ENCODE data around the gene LRRK1. TPM values are rescaled to one million over a fixed set of nuclear protein-coding genes. Genes with fewer than 3 reads are reported as not detected.
A peak's percentile ranks its signal among the peaks of the same experiment; 100 is the strongest.

Gene LRRK1
- total RNA-seq, 1 donor from 2014 or later, result 0.86 TPM

DNA sequence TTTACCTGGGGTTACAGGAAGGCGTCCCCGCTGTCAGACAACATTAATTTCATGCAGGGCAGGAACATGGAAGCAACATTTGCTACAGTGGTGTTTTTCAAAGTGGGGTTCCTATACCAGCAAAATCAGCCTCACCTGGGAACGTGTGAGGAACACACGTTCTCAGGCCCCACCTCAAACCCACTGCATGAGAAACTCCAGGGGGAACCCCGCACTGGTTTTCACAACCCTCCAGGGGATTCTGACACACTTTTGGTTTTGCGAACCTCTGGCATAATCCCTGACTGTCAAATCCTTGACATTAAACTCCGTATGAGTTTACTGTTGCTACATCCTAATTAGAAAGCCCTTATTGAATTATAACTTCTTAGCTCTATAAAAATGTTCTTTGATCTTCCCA lies 127.7 kb downstream of the LRRK1 start:
- H3K36me3 Mint-ChIP-seq (ENCODE audit: insufficient read depth), result no peaks in the 10 kb centered on the region
- H3K9me3 Mint-ChIP-seq (ENCODE audit: low read depth), result no peaks in the 10 kb centered on the region
- H3K4me1 Mint-ChIP-seq (ENCODE audit: low read depth), result no peaks in the 10 kb centered on the region
- TF ChIP-seq, protein P1, sequence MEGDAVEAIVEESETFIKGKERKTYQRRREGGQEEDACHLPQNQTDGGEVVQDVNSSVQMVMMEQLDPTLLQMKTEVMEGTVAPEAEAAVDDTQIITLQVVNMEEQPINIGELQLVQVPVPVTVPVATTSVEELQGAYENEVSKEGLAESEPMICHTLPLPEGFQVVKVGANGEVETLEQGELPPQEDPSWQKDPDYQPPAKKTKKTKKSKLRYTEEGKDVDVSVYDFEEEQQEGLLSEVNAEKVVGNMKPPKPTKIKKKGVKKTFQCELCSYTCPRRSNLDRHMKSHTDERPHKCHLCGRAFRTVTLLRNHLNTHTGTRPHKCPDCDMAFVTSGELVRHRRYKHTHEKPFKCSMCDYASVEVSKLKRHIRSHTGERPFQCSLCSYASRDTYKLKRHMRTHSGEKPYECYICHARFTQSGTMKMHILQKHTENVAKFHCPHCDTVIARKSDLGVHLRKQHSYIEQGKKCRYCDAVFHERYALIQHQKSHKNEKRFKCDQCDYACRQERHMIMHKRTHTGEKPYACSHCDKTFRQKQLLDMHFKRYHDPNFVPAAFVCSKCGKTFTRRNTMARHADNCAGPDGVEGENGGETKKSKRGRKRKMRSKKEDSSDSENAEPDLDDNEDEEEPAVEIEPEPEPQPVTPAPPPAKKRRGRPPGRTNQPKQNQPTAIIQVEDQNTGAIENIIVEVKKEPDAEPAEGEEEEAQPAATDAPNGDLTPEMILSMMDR (IDR thresholded peaks at IDR 0.05; ENCODE audit: unreplicated experiment), result no peak
- DNase-seq (ENCODE audit: low spot score, unreplicated experiment), result peak; percentile 3
- H3K27ac Mint-ChIP-seq, result no peak overlapping the region
- H3K27me3 Mint-ChIP-seq, result peaks cover 24% of the 10 kb centered on the region
- H3K4me3 Mint-ChIP-seq (ENCODE audit: low read depth), result no peak overlapping the region

DNA sequence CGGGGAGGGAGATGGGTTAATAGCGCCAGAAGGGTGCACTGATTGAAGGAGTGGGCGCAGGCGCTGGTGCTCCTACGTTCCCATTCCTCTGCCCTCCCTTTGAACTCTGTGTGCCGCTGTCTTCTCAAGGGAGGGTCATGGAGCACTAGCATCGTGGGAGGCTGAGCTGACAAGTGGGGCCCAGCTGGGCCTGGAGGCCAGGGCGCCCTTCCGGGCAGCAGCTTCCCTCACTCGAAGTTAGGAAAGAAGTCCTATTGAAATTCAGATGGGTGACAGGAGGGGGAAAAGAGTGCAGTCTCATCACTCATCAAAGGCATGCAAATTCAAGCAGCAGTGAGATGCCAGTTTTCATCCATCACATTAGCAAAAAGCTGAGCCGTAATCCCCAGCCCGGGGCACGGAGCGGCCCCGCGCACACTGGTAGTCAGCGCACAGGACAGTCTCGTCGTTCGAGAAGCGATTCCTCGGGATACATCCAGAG lies 128.2 kb downstream of the LRRK1 start:
- peaks cover 27% of the 10 kb centered on the region for H3K27me3 Mint-ChIP-seq
- H3K4me1 Mint-ChIP-seq (ENCODE audit: low read depth), result peaks cover 3% of the 10 kb centered on the region
- no peaks in the 10 kb centered on the region for H3K36me3 Mint-ChIP-seq (ENCODE audit: insufficient read depth)
- no peak for DNase-seq (ENCODE audit: low spot score, unreplicated experiment)
- TF ChIP-seq, protein P1 (IDR thresholded peaks at IDR 0.05; ENCODE audit: unreplicated experiment), result no peak
- H3K27ac Mint-ChIP-seq, result no peak overlapping the region
- no peak overlapping the region for H3K4me3 Mint-ChIP-seq (ENCODE audit: low read depth)
- H3K9me3 Mint-ChIP-seq (ENCODE audit: low read depth), result no peaks in the 10 kb centered on the region

DNA sequence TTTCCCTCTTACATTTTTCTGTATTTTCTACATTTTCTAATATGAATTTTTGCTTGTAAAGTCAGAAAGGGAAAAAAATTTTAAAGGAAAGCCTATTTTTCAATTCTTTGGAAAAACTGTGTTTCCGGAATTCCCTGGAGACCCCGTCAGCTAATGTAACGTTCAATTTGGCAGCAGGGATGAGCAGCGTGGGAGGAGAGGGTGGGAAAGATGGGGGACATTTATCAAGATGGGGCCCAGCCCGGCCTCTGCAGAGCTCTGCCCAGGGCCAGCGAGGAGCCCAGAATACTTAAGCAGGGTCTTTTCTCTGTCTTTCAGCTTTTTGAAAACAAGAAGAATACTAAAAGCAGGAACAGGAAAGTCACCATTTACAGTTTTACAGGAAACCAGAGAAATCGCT lies 129.0 kb downstream of the LRRK1 start:
- peaks cover 27% of the 10 kb centered on the region for H3K27me3 Mint-ChIP-seq
- H3K9me3 Mint-ChIP-seq (ENCODE audit: low read depth), result no peaks in the 10 kb centered on the region
- no peak overlapping the region for H3K4me3 Mint-ChIP-seq (ENCODE audit: low read depth)
- TF ChIP-seq, protein P1 (IDR thresholded peaks at IDR 0.05; ENCODE audit: unreplicated experiment), result no peak
- H3K36me3 Mint-ChIP-seq (ENCODE audit: insufficient read depth), result no peaks in the 10 kb centered on the region
- H3K4me1 Mint-ChIP-seq (ENCODE audit: low read depth), result peaks cover 3% of the 10 kb centered on the region
- DNase-seq (ENCODE audit: low spot score, unreplicated experiment), result peak; percentile 2
- H3K27ac Mint-ChIP-seq, result no peak overlapping the region

DNA sequence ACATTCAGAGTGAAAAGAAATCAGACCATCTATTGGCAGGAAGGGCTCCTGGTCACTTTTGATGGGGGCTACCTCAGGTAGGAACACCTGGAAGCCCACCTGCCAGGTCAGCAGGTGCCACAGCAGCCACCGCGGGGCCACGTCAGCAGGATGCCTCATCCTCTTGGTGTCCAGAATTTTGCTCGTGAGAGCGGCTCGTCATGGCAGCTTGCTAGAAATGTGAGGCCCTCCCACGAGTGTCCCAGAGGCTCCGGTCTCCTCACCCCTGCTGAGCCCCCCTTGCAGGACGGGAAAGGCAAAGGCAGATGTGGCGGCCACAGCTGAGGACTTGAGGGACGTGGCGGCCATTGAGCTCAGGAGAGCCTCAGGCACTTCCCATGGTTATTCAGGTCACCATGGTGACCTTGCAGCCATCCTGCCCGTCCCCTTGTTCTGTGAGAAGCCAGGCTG lies 129.4 kb downstream of the LRRK1 start:
- Mint-ChIP-seq H3K27me3 (peaks cover 27% of the 10 kb centered on the region), H3K4me3 (ENCODE audit: low read depth) (no peak overlapping the region), H3K36me3 (ENCODE audit: insufficient read depth) (no peaks in the 10 kb centered on the region), H3K27ac (no peak overlapping the region), H3K4me1 (ENCODE audit: low read depth) (peaks cover 3% of the 10 kb centered on the region), H3K9me3 (ENCODE audit: low read depth) (no peaks in the 10 kb centered on the region)
- DNase-seq (ENCODE audit: low spot score, unreplicated experiment), result peak; percentile 4
- TF ChIP-seq, protein P1 (IDR thresholded peaks at IDR 0.05; ENCODE audit: unreplicated experiment), result no peak

DNA sequence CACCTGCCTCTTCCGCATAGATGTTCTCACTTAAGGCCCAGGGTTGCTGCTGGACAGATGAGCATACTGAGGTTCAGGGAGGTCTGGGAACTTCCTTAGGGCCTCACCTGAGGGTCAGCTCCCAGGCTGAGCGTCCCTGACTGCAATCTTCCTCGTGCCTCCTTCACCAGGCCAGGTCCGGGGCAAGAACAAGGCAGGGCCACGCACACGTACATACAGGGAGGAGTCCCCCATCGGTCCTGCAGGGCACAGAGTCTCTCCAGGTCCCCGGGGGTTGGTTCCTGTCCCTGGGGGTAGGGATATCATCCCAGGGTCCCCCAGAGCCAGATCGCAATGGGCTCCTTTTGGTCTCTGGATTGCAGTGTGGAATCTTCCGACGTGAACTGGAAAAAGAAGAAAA lies 130.1 kb downstream of the LRRK1 start:
- DNase-seq (ENCODE audit: low spot score, unreplicated experiment), result peak; percentile 3
- H3K4me3 Mint-ChIP-seq (ENCODE audit: low read depth), result no peak overlapping the region
- H3K36me3 Mint-ChIP-seq (ENCODE audit: insufficient read depth), result no peaks in the 10 kb centered on the region
- peaks cover 3% of the 10 kb centered on the region for H3K4me1 Mint-ChIP-seq (ENCODE audit: low read depth)
- no peaks in the 10 kb centered on the region for H3K9me3 Mint-ChIP-seq (ENCODE audit: low read depth)
- peaks cover 27% of the 10 kb centered on the region for H3K27me3 Mint-ChIP-seq
- H3K27ac Mint-ChIP-seq, result no peak overlapping the region
- TF ChIP-seq, protein P1 (IDR thresholded peaks at IDR 0.05; ENCODE audit: unreplicated experiment), result no peak

Measured in progenitor cell of endocrine pancreas (in vitro differentiated cells).